ENCODE data around the gene BABAM2.
"Not testable (repeated sequence)": the region's sequence is repeated elsewhere in the genome, so short reads cannot be mapped to it uniquely, and the experiment has no call there.

The BABAM2 gene

GRCh38 chr2:27863955-27864354 lies 26.6 kb upstream of the BABAM2 start:
- DNase-seq, H3K9me3 Mint-ChIP-seq, H3K27me3 Mint-ChIP-seq, H3K4me1 Mint-ChIP-seq, H3K27ac Mint-ChIP-seq, H3K36me3 Mint-ChIP-seq, H3K4me3 Mint-ChIP-seq: not testable (repeated sequence)
- CTCF ChIA-PET = interaction anchor here (0.6 kb wide), 1 partner anchor 1041 kb away, joined by 3 read pairs; no protein-coding TSS in a partner anchor

DNA sequence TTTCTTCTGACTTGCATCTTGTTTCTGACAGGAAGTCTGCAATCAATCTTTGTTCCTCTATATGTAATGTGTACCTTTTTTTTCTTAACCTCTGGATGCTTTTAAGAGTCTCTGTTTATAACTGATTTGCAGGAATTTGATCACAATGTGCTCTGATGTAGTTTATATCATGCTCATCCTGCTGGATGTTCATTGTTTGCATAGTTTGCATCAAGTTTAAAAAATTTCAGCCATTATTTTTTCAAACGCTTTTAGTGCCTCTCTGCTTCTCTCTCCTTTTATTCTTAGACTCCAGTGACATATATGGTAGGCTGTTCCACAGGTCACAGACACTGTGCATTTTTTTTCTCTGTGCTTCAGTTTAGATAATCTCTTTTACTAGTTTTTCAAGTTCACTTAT lies 24.3 kb upstream of the BABAM2 start:
- Mint-ChIP-seq H3K27ac (no peak overlapping the region), H3K27me3 (peaks cover 9% of the 10 kb centered on the region), H3K9me3 (no peaks in the 10 kb centered on the region), H3K4me1 (no peaks in the 10 kb centered on the region), H3K36me3 (no peaks in the 10 kb centered on the region), H3K4me3 (no peak overlapping the region)
- CTCF ChIA-PET = no interaction called here
- no peak for DNase-seq

DNA sequence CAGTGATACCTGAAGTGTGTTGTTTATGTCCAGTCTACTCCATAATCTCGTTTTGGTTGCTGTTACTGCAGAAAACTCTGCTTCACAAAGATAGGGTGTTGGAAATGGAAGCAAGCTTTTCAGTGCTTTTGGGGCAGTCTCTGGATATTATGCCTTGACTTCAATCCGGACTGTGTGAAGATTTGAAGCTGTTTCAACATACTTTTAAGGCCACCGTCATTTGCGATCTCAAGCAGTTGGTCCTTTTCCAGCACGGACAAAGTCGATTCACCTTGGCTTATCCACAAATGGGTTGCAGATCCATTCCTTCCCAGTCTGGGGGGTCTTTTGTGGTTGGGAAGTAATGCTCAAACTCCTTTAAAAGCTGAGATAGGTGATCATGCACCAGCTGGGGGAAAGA lies 20.8 kb upstream of the BABAM2 start:
- Mint-ChIP-seq H3K9me3 (no peaks in the 10 kb centered on the region), H3K4me1 (no peaks in the 10 kb centered on the region), H3K4me3 (no peak overlapping the region), H3K36me3 (no peaks in the 10 kb centered on the region), H3K27me3 (peaks cover 9% of the 10 kb centered on the region), H3K27ac (no peak overlapping the region)
- CTCF ChIA-PET = interaction anchor here (0.9 kb wide), 1 partner anchor 11 kb away, joined by 3 read pairs; no protein-coding TSS in a partner anchor
- no peak for DNase-seq

DNA sequence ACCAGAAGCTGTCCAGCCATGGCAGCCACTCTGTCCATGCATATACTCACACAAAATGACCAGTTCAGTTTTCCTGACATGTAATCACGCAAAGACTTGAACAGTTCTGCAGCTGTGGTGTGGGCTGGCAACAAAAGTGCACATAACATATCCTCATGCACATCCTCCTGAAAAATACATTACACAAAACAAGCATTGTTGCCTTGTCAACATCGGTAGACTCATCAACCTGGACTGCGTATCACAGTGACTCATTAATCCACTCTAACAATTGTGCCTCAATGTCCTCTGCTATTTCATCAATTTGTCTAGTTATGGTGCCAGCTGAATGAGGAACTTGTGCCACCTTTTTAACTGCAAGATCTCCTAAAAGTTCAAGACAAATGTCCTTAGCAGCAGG lies 19.8 kb upstream of the BABAM2 start:
- Mint-ChIP-seq H3K27ac (no peak overlapping the region), H3K36me3 (peaks cover 2% of the 10 kb centered on the region), H3K4me1 (no peaks in the 10 kb centered on the region), H3K27me3 (no peaks in the 10 kb centered on the region), H3K9me3 (peaks cover 2% of the 10 kb centered on the region), H3K4me3 (no peak overlapping the region)
- CTCF ChIA-PET = no interaction called here
- DNase-seq = no peak

DNA sequence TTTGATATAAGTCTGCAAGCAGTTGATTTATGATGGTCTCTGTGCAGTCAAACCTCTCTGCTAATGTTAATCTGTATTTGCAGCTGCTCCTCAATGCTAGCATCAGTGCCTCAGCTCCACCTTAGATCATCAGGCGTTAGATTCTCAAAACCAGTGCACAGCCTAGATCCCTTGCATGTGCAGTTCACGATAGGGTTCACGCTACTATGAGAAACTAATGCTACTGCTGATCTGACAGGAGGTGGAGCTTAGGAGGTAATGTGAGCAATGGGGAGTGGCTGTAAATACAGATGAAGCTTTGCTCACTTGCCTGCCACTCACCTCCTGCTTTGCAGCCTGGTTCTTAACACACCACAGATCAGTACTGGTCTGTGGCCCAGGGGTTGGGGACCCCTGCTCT lies 18.7 kb upstream of the BABAM2 start:
- Mint-ChIP-seq H3K9me3 (peaks cover 3% of the 10 kb centered on the region), H3K4me1 (no peaks in the 10 kb centered on the region), H3K4me3 (no peak overlapping the region), H3K36me3 (peaks cover 3% of the 10 kb centered on the region), H3K27ac (no peak overlapping the region), H3K27me3 (no peaks in the 10 kb centered on the region)
- no peak for DNase-seq
- CTCF ChIA-PET = no interaction called here

DNA sequence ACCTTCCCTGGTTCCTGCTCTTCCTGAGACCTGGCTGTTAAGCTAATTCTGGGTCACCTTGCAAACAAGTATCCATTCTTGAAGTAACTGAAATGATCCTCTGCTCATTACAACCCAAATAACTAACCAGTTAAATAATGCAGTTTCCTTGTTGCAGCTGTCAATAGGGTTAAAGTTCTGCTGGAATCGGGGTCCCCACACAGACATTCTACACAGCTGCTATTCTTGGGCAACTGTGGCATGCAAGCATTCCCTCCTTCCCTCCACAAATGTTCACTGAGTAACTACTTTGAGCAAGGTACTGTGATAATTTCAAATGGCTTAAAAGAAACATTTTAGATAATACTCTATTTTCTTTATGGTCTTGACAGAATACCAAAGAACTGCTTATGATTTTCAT lies 17.4 kb upstream of the BABAM2 start:
- no peaks in the 10 kb centered on the region for H3K27me3 Mint-ChIP-seq
- no peak overlapping the region for H3K27ac Mint-ChIP-seq
- H3K36me3 Mint-ChIP-seq = peaks cover 3% of the 10 kb centered on the region
- no peak for DNase-seq
- H3K9me3 Mint-ChIP-seq = peaks cover 3% of the 10 kb centered on the region
- CTCF ChIA-PET = no interaction called here
- H3K4me1 Mint-ChIP-seq = no peaks in the 10 kb centered on the region
- H3K4me3 Mint-ChIP-seq = no peak overlapping the region

GRCh38 chr2:27875089-27875881 lies 15.2 kb upstream of the BABAM2 start:
- H3K27me3 Mint-ChIP-seq = no peaks in the 10 kb centered on the region
- H3K4me1 Mint-ChIP-seq = no peaks in the 10 kb centered on the region
- CTCF ChIA-PET = no interaction called here
- peaks cover 3% of the 10 kb centered on the region for H3K9me3 Mint-ChIP-seq
- H3K36me3 Mint-ChIP-seq = peaks cover 3% of the 10 kb centered on the region
- no peak overlapping the region for H3K27ac Mint-ChIP-seq
- H3K4me3 Mint-ChIP-seq = no peak overlapping the region
- no peak for DNase-seq

DNA sequence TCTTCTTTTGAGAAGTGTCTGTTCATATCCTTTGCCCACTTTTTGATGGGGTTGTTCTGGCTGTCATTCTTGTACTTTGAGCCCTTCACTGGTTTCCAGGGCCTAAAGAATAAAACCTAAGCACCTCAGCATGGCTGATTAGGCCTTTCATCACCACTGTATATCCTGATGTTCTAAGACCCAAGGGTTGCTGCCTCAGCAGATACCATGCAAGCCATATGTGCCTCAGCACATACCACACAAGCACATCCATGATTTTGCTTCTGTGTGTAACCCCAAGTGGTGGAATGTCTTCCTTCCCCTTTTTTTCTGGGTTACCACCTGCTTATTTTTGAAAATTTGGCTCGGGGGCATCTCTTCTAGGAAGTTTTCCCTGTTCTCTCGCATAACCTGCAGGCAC lies 11.7 kb upstream of the BABAM2 start:
- H3K4me1 Mint-ChIP-seq = no peaks in the 10 kb centered on the region
- no peaks in the 10 kb centered on the region for H3K27me3 Mint-ChIP-seq
- H3K9me3 Mint-ChIP-seq = peaks cover 6% of the 10 kb centered on the region
- no peak overlapping the region for H3K27ac Mint-ChIP-seq
- H3K4me3 Mint-ChIP-seq = no peak overlapping the region
- DNase-seq = no peak
- peaks cover 3% of the 10 kb centered on the region for H3K36me3 Mint-ChIP-seq
- CTCF ChIA-PET = no interaction called here

DNA sequence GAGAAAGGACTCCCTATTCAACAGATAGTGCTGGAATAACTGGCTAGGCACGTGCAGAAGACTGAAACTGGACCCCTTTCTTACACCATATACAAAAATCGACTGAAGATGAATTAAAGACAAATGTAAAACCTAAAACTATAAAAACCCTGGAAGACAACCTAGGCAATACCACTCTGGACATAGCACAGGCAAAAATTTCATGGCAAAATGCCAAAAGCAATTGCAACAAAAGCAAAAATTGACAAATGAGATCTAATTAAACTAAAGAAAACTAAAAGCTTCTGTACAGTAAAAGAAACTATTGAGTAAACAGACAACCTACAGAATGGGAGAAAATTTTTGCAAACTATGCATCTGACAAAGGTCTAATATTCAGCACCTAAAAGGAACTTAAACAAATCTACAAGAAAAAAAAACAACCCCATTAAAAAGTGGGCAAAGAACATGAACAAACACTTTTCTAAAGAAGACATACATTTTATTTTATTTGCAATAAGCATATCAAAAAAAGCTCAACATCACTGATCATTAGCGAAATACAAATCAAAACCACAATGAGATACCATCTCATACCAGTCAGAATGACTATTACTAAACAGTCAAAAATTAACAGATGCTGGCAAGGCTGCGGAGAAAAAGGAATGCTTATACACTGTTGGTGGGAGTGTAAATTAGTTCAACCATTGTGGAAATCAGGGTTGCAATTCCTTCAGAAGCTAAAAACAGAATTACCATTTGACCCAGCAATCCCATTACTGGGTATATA lies 8.5 kb upstream of the BABAM2 start:
- H3K4me1 Mint-ChIP-seq, H3K4me3 Mint-ChIP-seq, H3K27me3 Mint-ChIP-seq, CTCF ChIA-PET, H3K36me3 Mint-ChIP-seq, H3K9me3 Mint-ChIP-seq, H3K27ac Mint-ChIP-seq, DNase-seq: not testable (repeated sequence)

DNA sequence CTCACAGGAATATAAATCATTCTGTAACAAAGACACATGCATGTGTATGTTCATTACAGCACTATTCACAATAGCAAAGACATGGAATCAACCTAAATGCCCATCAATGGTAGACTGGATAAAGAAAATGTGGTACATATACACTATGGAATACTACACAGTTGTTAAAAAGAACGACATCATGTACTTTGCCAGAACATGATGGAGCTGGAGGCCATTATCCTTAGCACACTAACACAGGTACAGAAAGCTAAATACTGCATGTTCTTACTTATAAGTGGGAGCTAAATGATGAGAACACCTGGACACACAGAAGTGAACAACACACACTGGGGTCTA lies 8.0 kb upstream of the BABAM2 start:
- H3K27me3 Mint-ChIP-seq, CTCF ChIA-PET, H3K27ac Mint-ChIP-seq, DNase-seq, H3K4me1 Mint-ChIP-seq, H3K36me3 Mint-ChIP-seq, H3K9me3 Mint-ChIP-seq, H3K4me3 Mint-ChIP-seq: not testable (repeated sequence)

GRCh38 chr2:27884601-27885000 lies 5.9 kb upstream of the BABAM2 start:
- DNase-seq = no peak
- peaks cover 12% of the 10 kb centered on the region for H3K4me1 Mint-ChIP-seq
- no peaks in the 10 kb centered on the region for H3K27me3 Mint-ChIP-seq
- H3K36me3 Mint-ChIP-seq = no peaks in the 10 kb centered on the region
- CTCF ChIA-PET = no interaction called here
- no peak overlapping the region for H3K27ac Mint-ChIP-seq
- H3K4me3 Mint-ChIP-seq = no peak overlapping the region
- peaks cover 3% of the 10 kb centered on the region for H3K9me3 Mint-ChIP-seq

DNA sequence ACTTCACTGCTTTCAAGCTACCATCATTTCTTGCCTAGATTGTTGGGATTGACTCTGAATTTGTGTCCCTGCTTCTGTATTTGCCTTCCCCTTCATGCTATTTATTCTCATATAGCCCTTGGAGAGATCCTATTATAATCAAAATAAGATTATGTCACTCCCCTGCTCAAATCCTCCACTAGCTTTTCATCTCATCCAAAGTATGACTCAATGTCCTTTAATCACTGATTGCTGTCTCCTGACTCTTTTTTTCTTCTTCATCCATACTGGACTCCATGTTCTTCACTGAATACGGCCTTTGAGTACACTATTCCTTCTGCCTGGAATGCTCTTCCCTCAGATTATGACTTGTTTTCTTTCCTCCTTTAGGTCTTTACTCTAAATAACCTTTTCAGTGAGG lies 5.3 kb upstream of the BABAM2 start:
- DNase-seq = no peak
- Mint-ChIP-seq H3K4me1 (peaks cover 18% of the 10 kb centered on the region), H3K36me3 (no peaks in the 10 kb centered on the region), H3K9me3 (peaks cover 3% of the 10 kb centered on the region), H3K27me3 (peaks cover 2% of the 10 kb centered on the region), H3K4me3 (no peak overlapping the region), H3K27ac (no peak overlapping the region)
- CTCF ChIA-PET = no interaction called here

GRCh38 chr2:27885661-27886060 lies 4.9 kb upstream of the BABAM2 start:
- Mint-ChIP-seq H3K27me3 (peaks cover 6% of the 10 kb centered on the region), H3K4me3 (no peak overlapping the region), H3K4me1 (peaks cover 20% of the 10 kb centered on the region), H3K27ac (no peak overlapping the region), H3K36me3 (no peaks in the 10 kb centered on the region), H3K9me3 (no peaks in the 10 kb centered on the region)
- DNase-seq = no peak
- CTCF ChIA-PET = no interaction called here

DNA sequence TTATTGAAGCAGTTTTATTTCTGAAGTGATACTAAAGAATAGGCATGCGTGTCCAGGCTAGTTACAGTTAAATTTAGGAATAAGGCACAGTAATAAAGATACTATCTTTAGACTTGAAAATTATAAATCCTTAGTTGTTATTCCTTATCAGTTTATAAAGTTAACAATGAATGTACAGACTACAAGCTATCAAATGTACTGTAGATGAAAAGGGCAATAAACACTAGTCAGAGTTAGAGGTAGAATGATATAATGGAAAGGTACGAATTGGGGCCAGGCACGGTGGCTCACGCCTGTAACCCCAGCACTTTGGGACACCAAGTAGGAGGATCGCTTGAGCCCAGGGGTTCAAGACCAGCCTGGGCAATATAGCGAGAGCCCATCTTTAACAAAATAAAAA lies 4.2 kb upstream of the BABAM2 start:
- no peak overlapping the region for H3K27ac Mint-ChIP-seq
- H3K9me3 Mint-ChIP-seq = no peaks in the 10 kb centered on the region
- CTCF ChIA-PET = interaction anchor here (0.9 kb wide), 1 partner anchor 93 kb away, joined by 4 read pairs; no protein-coding TSS in a partner anchor
- no peak overlapping the region for H3K4me3 Mint-ChIP-seq
- H3K36me3 Mint-ChIP-seq = peaks cover 6% of the 10 kb centered on the region
- DNase-seq = no peak
- peaks cover 12% of the 10 kb centered on the region for H3K27me3 Mint-ChIP-seq
- peaks cover 26% of the 10 kb centered on the region for H3K4me1 Mint-ChIP-seq

GRCh38 chr2:27887111-27887510 lies 3.4 kb upstream of the BABAM2 start:
- Mint-ChIP-seq H3K4me3 (no peak overlapping the region), H3K36me3 (peaks cover 10% of the 10 kb centered on the region), H3K27ac (no peak overlapping the region), H3K4me1 (peaks cover 33% of the 10 kb centered on the region), H3K27me3 (peaks cover 12% of the 10 kb centered on the region), H3K9me3 (no peaks in the 10 kb centered on the region)
- DNase-seq = no peak
- CTCF ChIA-PET = interaction anchor here (0.9 kb wide), 1 partner anchor 94 kb away, joined by 4 read pairs; no protein-coding TSS in a partner anchor

Data from activated naive CD4-positive, alpha-beta T cell treated with anti-CD3 and anti-CD28 coated beads, Interleukin-2, amount 10 ng/mL, durations not matched to agents 7 days and 5 days (primary cell).